Cortex of kidney (tissue), 1 donor: Measurements from ENCODE around the gene ZNF266.

Source experiments
- DNase-seq: peaks from one replicate; lab custom pipeline; 2025; lab: John Stamatoyannopoulos, UW

Gene ZNF266

DNA sequence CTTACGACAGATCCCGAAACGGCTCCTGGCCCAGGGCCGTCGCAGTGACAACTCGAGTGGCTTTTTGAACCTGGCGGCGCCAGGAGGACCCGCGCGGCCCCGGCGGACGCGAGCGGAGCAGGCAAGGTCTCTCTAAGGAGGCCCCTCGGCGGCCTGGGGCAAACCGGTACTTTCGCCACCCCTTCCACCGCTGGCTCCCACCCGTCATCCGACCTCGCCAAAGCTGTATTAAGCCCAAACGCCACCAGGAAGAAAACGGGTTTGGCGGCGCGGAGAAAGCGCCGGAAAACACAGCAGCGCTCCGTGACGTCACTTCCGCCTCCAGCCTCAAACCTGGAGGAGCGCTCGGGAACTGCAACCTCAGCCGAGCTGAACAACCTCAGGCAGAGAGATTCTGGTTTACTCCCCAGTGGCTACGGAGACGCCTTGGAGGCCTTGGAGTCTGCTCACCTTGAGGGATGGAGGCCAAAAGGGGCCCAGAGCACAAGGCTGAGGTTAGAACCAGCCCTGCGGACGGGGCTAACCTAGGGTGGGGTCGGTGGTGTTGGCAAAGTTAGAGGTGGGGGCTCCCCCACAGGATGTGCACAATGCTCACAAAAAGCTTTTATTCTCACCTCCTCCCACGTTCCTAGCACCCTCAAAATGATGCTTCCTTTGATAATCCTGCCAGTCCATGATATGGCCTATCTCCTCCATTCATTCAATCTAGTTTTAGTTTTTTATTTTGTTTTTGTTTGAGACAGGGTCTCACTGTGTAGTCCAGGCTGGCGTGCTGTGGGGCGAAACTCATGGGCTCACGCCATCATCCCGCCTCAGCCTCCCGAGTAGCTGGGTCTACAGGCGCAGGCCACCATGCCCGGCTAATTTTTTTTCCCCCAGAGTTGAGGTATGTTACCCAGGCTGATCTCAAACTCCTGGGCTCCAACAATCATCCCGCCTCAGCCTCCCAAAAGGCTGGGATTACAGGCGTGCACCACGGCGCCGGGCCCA lies at the start of gene ZNF266:
Gene ZNF266, minus strand, starts transcription at position 295 of the 990 bp plus-strand sequence. CDS start 15,484 bp downstream, outside the sequence.
- no peak for DNase-seq

DNA sequence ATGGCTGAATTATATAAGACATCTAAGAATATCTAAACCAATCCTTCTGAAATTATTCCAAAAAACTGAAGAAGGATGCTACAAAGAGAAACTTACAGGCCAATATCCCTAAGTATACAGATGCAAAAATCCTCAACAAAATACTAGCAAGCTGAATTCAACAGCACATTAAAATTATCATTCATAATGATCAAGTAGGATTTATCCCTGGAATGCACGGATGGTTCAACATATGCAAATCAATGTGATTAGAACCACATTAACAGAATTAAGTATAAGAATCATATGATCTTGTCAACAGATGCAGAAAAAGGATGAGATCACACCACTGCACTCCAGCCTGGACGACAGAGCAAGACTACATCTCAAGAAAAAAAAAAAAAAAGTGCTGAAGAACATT lies 49.8 kb upstream of the ZNF266 start:
- DNase-seq, result no peak

DNA sequence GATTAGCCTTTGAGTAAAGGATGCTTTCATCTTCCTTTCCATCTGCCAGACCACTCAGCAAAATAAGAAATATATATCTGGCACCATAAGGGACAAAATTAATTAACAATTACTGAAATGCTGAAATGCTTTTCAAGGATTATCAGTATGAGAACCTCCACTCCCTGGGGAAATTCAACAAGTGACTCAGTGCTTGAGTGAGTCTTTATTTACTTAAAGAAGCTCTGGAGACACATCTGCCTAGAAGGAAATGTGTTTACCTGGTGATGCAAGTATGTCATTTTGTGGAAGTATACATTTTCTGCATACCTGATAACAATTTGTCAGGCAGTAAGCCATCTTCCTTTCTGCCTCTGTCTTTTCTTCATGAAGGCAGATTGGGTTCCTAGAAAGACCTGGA lies 39.6 kb upstream of the ZNF266 start:
- no peak for DNase-seq

DNA sequence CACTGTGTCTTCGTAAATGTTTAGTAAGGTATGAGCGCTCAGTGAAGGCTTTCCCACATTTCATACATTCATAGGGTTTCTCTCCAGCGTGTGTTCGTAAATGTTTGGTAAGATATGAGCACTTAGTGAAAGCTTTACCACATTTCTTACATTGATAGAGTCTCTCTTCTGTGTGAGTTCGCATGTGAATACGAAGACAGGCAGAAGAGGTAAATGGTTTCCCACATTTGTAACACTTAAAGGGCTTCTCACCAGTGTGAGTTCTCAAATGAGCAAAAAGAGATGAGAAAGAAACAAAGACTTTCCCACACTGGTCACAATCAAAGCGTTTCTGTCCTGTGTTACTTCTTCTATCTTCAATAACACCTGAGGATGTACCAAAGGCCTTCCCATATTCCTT lies 31.8 kb upstream of the ZNF266 start:
- no peak for DNase-seq

DNA sequence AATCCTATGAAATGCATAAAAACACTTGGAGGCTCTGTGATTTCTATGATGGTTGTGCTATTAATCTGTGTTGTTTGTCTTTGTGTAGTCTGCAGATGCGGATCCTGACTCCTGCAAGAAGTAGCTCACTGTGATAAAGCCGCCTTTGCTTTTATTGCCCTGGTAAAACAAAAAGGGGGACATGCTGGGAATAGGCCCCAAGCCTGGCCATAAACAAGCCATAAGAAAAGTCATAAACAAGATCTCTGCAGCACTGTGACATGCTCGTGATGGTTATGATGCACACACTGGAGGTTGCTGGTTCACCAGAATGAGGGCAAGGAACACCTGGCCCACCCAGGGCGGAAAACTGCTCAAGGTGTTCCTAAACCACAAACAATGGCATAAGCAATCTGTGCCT lies 26.6 kb upstream of the ZNF266 start:
- no peak for DNase-seq

DNA sequence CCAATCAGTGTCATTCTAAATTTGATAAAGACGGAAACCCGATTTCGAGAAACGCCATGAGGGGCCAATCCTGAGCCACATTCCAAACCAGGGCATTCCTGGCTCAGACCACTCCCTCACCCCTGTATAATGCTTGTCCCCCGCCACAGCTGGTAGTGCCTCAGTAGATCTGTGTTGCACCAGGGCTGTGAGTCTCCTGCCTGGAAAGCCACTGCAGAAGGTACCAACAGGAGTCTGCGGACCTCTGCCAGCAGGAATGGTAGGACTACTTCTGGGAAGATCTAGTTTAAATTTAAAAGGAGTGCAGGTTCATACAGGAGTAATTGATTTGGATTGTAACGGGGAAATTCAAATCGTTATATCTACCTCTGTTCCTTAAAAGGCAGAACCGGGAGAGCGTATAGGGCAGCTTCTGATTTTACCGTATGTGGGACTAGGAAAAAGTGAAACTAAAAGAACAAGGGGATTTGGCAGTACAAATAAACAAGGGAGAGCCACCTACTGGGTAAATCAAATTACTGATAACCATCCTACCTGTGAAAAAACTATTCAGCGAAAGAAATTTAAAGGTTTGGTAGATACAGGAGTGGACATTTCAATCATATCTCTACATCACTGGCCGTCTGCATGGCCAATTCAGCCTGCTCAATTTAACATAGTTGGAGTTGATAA lies 20.8 kb upstream of the ZNF266 start:
- no peak for DNase-seq

DNA sequence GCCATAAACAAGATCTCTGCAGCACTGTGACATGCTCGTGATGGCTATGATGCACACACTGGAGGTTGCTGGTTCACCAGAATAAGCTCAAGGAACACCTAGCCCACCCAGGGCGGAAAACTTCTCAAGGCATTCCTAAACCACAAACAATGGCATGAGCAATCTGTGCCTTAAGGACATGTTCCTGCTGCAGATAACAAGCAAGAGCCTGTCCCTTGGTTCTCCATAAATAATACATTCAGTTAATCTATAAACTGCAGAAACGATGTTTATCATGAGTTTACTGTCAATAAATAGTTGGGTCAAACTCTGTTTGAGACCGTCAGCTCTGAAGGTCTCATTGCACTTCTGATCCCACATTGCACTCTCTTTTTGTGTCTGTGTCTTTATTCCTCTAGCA lies 18.6 kb upstream of the ZNF266 start:
- DNase-seq, result no peak

DNA sequence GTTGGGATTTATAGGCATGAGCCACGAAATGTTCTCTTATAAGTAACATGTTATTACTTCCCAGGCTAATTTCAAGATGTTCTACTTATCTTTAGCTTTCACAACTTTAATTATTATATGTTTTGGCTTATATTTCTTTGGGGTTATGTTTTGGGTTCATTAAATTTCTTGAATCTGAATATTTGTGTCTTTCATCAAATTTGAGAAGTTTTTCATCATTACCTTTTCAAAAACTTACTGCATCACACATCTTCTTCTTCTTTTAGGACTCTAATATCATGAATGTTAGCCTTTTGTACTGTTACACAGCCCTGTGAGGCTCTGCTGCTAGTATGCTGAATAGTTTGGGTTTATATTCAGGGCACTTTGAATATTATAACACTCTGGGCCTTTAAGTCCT lies 9.7 kb upstream of the ZNF266 start:
- no peak for DNase-seq

DNA sequence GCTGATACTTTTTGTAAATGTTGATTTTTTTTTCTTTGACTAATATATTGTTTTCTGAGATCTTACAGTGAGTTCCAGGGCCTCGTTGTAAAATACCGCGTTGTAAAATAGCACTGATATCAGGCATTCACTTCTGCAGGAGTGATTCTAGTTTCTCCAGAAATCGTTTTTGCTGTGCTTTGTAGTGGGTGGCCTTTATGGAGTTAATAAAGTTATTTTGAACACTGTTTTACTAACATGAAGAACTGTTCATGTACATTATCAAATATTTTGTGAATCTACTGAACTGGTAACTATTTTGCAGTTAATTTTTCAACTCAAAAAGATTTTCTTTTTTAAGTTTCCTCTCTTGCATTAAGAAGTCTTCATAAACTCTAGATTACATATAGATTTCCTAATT lies 985 bp upstream of the ZNF266 start:
- DNase-seq, result no peak

DNA sequence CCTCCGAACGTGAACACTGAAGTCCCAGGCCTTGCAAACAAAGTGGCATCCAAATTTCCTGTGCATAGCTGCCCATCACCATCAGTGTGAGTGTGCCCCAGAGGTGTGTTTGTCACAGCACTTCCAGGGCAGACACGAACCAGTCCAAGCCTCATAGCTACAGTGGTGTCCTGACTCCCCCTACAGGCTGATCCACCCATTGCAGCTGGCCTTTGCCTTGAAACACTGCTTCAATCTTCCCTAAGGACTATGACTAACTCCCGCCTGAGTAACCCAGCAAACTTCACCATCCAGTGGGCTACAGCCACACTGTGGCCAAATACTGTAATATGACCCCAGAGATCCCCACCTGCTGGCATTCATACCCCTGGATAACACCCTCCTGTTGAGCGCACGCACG lies 3.9 kb downstream of the ZNF266 start:
- DNase-seq, result no peak

DNA sequence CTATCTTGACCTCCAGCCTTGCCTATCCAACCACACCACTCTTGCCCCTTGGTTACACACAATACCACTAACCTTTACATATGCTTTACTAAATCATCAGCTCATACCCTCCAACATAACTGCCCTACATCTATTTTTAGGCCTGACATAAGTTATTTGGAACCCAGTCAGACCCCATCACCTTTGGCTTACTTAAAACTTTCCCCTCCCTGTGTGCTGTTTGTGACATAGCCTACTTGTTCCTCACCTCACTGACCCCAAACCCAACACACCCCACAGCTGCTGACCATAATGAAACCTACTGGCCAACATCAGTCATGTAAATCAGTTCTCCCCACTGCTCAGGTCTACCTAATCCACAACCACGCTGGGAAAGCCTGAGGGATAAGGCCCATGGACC lies 4.9 kb downstream of the ZNF266 start:
- DNase-seq, result no peak

DNA sequence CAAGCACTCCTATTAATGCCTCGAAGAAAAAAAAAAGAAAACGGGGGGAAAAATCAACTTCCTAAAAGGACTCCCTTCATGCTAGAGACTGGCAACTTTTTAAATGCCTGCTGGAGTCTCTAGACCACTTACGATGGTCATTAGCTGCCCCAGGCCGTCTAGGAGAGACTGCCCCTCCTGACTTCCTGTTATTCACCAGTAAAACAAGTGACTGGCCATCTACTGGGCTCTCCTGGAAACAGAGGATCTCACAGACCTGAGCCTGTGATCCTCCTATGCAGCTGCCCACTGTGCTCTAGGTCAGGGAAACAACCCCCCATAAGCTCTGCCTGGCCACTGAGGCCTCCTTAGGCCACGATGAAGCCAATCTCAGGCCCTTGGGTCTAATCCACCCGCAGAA lies 7.4 kb downstream of the ZNF266 start:
- no peak for DNase-seq

DNA sequence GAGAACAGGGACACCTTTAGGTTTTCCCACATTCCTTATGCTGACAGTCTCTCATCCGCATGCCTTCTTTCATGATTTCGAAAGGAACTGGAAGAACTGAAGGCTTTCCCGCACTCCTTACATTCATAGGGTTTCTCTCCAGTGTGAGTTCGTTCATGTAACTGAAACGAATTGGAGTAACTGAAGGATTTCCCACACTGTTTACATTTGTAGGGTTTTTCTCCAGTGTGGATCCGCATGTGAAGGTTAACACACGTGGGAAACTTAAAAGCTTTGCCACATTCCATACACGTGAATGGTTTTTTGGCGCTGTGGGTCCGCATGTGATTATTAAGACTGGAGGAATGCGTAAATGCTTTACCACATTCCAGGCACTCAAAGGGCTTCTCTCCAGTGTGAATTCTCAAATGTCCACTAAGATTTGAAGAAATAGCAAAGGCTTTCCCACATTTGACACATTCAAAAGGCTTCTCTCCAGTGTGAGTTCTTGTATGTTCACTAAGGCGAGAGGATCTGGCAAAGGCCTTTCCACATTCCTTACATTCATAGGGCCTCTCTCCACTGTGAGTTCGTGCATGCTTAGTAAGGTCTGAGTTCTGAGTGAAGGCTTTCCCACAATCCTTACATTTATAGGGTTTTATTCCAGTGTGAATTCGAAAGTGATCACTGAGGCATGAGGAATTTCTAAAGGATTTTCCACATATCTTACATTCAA lies 22.0 kb downstream of the ZNF266 start:
- no peak for DNase-seq

DNA sequence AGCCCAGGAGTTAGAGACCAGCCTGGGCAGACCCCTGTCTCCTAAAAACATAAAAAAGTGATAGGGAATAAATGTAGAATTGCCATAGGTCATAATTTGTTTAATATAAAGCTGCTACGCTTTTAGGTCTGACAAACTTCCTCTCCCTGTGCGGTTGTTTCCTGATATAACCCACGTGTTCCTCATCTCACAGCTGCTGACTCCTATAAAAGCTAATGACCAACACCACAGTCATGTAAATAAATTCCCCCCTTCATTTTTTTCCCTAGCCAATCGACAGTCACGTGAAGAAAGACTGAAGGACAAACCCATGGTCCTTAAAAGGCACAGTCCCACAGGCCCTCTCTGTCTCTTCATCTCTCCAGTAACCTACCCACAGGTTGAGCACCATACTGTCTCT lies 27.5 kb downstream of the ZNF266 start:
- no peak for DNase-seq

DNA sequence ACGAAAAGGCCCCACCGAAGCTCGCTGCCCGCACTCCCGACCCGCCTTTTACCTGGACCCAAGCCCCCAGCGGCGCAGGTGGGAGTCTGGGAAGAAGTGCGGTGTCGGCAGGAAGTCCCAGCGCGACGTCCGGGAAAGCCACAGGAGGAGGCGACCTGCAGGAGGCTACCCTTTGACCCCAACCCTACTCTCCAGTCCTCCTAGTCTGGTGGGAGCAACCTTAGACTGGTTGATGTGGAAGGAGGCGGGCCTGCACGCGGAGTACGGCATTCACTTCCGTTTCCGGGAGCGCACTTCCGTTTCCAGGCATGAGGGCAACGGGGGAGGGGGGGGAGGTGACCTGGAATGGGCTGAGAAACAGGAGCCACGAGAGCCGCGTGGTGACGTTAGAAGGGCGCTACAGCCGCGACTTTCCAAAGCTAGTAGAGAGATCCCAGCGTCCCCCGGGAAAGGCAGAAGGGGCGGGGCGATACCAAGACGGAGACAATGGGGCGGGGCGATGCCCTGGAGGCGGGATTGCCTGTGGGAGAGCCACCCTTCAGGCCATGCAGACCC lies 28.5 kb downstream of the ZNF266 start:
- no peak for DNase-seq

DNA sequence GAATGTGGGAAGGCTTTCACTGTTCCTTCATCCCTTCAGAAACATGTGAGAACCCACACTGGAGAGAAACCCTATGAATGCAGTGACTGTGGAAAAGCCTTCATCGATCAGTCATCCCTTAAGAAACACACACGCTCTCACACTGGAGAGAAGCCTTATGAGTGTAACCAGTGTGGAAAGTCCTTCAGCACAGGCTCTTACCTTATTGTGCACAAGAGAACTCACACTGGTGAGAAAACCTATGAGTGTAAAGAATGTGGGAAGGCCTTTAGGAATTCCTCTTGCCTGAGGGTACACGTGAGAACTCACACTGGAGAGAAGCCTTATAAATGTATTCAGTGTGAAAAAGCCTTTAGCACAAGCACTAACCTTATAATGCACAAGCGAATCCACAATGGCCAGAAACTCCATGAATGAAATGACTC lies 54.0 kb downstream of the ZNF266 start:
- DNase-seq, result no peak

DNA sequence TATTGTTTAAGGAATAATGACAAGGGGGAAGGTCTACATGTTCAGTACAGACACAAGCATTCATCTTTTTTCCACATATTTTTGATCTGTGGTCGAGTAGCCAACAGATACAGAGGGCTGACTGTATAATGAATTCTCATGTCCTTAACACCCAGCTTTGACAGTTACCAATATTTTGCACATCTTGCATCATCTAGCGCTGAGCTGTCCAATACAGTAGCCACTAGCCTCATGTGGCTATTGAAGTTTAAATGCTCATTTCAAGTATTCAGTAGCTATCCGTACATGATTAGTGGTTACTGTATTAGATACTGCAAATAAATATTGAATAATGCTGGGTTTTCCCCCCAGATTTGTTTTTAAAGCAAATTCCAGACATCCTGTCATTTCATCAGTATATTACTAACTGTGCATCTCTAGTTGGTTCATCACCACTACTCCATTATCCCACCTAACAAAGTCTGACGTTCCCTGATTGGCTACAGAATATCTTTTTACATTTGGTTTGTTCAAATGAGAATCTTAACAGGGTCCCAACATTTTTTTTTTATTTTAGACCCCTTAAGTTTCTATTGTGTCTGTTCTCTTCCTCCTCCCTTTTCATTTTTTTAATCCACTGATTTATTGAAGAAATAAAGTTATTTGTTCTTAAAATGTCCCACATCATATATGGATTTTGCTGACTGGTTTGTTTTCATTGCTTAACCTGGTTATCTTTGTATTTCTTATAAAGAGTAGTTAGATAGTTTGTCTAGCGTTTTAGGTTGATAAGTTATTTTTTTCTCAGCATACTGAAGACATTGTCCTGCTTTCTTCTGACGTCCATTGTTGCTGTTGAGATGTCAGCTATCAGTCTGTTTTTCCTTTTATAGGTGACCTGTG lies 64.4 kb downstream of the ZNF266 start:
- DNase-seq, result no peak

DNA sequence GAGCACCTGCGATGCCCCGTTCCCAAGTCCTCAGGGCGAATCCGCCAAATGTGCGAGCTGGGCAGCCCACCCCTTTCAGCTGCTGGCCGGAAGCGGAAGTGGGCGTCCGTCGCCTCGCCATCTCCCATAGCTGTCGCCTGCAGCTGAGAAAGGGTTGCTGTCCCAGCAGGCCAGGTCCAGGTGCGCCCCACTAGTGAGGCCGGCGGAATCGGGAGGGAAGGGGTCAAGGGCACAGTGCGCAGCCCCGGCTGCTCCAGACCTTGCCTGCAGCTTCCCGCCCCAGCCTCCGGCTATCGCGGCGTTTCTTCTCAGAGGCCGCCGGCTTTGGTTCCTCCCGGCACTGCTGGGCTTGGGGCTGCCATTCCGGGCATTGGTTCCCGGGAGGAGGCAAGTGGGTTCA lies 72.5 kb downstream of the ZNF266 start, which contains the start of gene ZNF177:
Gene ZNF177, plus strand, starts transcription at position 109 of the 400 bp plus-strand sequence. CDS start 15,299 bp downstream, outside the sequence.
- DNase-seq, result no peak
